ENCODE data around the gene SNX10.

DNA sequence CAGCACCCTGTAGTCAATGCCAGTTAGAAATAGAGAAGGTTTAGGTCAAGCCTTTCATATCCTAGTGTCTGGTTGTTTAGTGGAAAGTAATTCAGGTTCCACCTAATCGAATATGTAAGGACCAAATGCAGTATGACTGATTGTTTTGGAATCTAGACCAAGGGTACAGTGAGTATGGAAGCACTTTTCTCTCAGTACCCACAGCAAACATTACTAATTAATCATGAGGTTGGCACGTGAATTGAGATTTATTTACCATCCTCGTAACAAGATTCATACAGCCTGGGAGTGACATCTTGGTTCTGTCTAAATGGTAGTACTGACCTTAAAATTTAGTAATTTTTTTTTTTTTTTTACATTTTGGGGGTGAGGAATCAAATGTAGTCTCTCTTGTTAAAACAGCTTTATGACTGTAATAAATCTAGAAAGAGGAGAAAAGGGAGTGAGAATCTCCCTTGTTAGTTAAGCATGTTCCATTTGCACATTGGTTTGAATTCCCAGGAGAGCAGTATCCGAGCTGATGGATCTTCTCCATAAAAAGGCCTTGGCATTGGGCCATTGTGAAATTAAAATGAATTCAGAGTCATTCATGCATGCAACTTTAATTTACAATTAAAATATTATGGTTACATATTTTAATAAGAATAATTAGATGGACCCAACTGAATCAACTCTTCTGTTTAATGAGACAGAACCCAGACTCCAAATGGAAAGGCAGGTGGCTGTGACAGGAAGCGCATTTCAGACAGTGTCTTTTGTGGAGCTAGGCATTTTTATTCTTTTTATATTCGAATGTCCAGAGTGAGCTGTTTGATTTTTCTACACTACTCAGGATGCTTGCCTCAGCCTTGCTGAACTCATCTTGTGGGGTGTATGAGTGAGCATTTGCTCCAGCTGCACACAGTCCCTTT, 57.6 kb downstream of the SNX10 start:
- TF ChIP-seq, protein P1, sequence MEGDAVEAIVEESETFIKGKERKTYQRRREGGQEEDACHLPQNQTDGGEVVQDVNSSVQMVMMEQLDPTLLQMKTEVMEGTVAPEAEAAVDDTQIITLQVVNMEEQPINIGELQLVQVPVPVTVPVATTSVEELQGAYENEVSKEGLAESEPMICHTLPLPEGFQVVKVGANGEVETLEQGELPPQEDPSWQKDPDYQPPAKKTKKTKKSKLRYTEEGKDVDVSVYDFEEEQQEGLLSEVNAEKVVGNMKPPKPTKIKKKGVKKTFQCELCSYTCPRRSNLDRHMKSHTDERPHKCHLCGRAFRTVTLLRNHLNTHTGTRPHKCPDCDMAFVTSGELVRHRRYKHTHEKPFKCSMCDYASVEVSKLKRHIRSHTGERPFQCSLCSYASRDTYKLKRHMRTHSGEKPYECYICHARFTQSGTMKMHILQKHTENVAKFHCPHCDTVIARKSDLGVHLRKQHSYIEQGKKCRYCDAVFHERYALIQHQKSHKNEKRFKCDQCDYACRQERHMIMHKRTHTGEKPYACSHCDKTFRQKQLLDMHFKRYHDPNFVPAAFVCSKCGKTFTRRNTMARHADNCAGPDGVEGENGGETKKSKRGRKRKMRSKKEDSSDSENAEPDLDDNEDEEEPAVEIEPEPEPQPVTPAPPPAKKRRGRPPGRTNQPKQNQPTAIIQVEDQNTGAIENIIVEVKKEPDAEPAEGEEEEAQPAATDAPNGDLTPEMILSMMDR (IDR thresholded peaks at IDR 0.05), result no peak
- TF ChIP-seq POLR2A (IDR thresholded peaks at IDR 0.05), result no peak

Data from body of pancreas (tissue), 4 donors.